22Rv1 (cell line): ENCODE measurements around the gene S100A6.

ENCODE experiments used
- H3K27ac ChIP-seq: fragments of 450-650 bp; 2 replicates; pipeline ENCODE4 v1.5.1; 2017
- CTCF ChIP-seq: fragments of 450-650 bp; IDR thresholded peaks from 2 replicates; pipeline ENCODE4 v1.5.1; 2017; ENCODE audit warnings: mild to moderate bottlenecking
- ZFX ChIP-seq: fragments of 450-650 bp; IDR thresholded peaks from 2 replicates; pipeline ENCODE4 v1.6.1; 2017; ENCODE audit warnings: antibody characterized with exemption, borderline replicate concordance

S100A6 gene

GRCh38 chr1:153550827-153551500 is 15.2 kb upstream of the S100A6 start:
- TF ChIP-seq CTCF, result no peak
- no peak overlapping the region for H3K27ac ChIP-seq

DNA sequence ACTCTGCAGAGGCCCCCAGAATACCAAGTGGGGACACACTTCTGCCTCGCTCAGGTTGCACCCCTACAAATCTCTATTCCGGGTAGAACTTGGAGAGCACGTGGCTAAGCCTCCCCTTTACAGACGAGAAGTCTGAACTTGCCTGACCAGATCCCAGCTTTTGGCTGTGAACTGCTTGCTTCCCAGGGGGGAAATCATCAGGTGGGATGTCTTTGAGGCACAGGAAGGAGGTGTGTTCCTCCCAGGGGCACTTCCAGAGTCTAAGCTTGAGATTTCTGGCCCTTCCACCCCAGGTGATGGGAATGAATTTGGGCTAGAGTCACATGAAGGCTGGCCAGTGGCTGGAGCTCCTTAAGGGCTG is 14.6 kb upstream of the S100A6 start:
- H3K27ac ChIP-seq, result no peak overlapping the region
- no peak for TF ChIP-seq CTCF

DNA sequence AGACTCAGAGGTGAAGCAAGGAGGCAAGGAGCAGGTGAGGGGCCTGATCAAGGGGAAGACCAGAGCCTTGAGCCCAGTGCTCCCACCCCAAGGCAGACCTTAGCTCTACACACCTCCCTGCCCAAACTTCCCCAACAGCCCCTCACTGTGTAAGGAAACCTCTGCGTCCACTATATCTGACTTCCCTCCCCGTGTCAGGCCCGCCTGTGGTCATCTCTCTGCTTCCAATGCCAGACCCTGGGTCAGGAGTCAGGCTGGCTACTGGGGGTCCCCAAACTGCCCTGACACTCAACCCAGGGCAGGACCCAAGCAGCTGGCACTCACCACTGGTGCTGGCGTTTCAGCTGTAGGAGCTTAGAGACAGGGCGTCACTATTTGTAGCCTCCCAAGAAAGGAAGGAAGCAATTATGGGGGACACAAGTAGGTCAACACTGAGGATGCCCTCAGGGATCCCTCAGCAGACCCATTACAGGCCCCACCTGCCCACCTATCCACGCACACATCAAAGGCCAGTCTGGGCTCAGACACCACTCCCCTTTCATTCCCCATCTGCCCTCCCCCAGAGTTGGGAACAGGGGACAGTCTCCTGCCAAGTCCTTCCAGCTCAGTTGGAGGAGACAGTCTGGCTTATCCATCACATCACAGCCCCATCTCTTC is 14.1 kb upstream of the S100A6 start:
- TF ChIP-seq CTCF (no peak), ZFX (no peak)
- no peak overlapping the region for H3K27ac ChIP-seq

GRCh38 chr1:153548722-153549688 is 13.2 kb upstream of the S100A6 start, which contains the start of gene S100A3:
S100A3 (minus strand) TSS chr1:153549258; CDS start chr1:153548485, 773 bp downstream.
- TF ChIP-seq ZFX (no peak), CTCF (no peak)
- H3K27ac ChIP-seq, result no peak within 1 kb of the TSS

DNA sequence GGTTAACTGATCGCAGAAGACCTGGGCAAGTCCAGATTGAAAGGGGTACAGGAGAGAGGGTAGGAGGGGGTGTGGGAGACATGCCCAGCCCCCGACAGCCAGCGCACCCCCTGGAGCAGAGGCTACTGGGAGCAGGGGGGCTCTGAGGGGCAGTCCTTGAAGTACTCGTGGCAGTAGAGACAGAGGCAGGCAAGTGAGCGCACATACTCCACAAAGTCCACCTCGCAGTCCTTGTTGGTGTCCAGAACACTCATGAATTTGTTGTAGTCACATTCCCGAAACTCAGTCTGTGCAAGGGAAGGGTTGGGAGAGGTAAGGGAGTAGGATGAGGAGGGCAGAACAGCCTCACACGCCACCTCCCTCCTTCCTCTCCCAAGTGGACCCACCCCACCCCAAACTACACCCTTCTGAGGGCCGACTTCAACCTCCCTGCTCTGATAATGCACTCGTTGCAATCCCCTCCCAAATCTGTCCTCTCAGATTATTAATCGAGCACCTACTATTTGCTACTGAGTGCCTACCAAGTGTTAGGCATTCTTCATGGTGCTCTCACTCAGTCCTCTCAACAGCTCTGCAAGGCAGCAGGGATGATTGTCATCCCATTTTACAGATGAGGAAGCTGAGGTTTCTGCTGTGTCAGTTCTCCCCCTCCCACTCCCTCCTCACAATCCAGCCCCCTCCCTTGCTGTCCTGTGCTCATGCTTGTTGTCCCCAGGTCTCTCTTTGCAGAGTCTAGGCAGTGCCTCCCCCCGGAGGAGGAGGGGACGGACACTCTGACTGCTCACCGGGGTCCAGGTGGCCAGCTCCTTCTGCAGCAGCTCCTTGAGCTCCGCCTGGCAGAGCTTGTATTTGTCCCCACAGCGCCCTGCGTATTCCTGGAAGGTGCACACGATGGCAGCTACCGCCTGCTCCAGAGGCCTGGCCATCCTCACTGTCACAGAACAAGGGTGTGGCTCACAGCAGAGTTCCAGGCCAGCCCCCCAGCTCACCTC is 12.1 kb upstream of the S100A6 start:
- TF ChIP-seq ZFX (no peak), CTCF (no peak)
- no peak overlapping the region for H3K27ac ChIP-seq

DNA sequence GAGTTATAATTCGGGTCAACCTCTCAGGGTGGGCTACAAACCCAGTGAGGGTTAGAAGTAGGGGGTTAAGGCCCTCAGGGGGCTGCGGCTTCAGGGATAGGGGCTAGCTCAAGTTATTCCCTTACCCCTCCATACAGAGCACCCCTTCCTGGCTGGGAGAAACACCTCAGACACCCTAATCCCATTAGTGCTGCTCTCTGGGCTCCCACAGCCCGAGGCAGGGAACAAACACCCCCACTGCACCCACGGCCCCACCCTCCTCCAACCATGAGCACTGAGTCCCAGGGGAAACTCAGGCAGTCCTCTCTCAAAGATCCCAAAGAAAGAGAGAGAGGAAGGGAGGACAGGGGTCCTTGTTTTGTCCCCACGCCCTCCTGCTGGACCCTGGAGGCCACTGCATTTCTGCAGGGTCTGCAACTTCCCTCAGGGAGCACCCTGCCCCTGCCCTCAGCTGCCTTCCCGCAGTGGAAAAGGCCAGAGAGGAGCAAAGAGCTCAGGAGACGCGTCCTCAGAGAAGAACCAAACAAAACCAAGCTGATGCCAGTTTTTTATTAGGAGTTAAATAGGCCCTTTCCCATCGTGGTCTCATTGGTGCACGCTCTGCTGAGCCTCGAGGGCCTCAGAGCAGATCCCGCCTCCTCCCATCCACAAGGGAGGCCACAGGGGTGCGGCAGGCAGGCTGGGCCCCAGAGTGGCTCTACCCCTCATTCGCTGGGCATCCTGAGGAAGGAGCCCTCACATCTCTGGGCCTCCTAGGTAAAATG is 11.2 kb upstream of the S100A6 start:
- no peak overlapping the region for H3K27ac ChIP-seq

More for the DNA sequence above, 11.2 kb upstream of the S100A6 start:
- no peak for TF ChIP-seq ZFX
- no peak for TF ChIP-seq CTCF
